ENCODE measurements around the gene FOXB1. TPM values are rescaled to one million over a fixed set of nuclear protein-coding genes. Genes with fewer than 3 reads are reported as not detected.

The FOXB1 gene
- total RNA-seq, 4 donors from 2014 or later, result not detected

- in situ Hi-C loops (cut with MboI; ENCODE audit: low pct_ligation_motif_present in 1 of 4, low pct_unique_long_range_greater_than_20kb in 1 of 4, low sequenced_read_pairs in 3 of 4) (no loop called here), intact Hi-C loops (cut with DNase I; ENCODE audit: low total_unique reads) (no loop called here)
- Histone ChIP-seq H3K4me1 (peaks cover 3 to 9% (median 7%) of the 10 kb centered on the region in 4 donors), H3K27ac (no peak overlapping the region), H3K36me3 (no peaks in the 10 kb centered on the region), H3K27me3 (peaks cover 98% of the 10 kb centered on the region), H3K9me3 (no peaks in the 10 kb centered on the region), H3K4me3 (no peak overlapping the region)
- DNase-seq, result no peak
- no peak for TF ChIP-seq EP300 (IDR thresholded peaks at IDR 0.05; ENCODE audit: low read depth)
- TF ChIP-seq CTCF (IDR thresholded peaks at IDR 0.05), result no peak
- TF ChIP-seq POLR2AphosphoS5 (IDR thresholded peaks at IDR 0.05), result no peak
- TF ChIP-seq POLR2A (IDR thresholded peaks at IDR 0.05), result no peak
- 6% methylated on average over 19 of the region's 20 CpGs; no CpG with 5 or more reads in 1 of the 2 donors for WGBS, 2 donors (ENCODE audit: low coverage in 1 of 2)
These were observed 10.1 kb upstream of the FOXB1 start for GRCh38 chr15:59993950-59994401.

DNA sequence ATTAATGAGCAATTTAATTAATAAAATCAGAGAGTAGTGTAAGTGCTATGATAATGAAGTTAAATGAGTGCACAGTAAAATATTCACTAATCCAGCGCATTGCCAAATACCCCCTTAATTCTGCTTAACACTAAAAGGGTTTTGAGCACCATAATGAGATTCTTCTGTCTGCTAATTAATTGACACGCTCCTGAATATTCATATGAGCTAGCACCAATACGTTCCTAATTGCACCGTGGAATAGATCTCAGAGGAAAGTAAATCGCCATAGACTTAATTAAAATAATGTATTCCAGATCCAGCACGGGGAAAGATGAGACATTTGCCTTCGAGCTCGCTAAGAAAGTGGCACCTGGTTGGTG is 9.6 kb upstream of the FOXB1 start:
- no peaks in the 10 kb centered on the region for H3K36me3 ChIP-seq
- intact Hi-C loops (cut with DNase I; ENCODE audit: low total_unique reads), result no loop called here
- H3K4me3 ChIP-seq, result no peak overlapping the region
- no peaks in the 10 kb centered on the region for H3K9me3 ChIP-seq
- WGBS, 2 donors (ENCODE audit: low coverage in 1 of 2), result 4 to 7% methylated on average over 4 to 8 of the region's 8 CpGs
- peaks cover 99% of the 10 kb centered on the region for H3K27me3 ChIP-seq
- TF ChIP-seq CTCF (IDR thresholded peaks at IDR 0.05), result no peak
- TF ChIP-seq POLR2AphosphoS5 (IDR thresholded peaks at IDR 0.05), result no peak
- no peak for TF ChIP-seq EP300 (IDR thresholded peaks at IDR 0.05; ENCODE audit: low read depth)
- no peak for TF ChIP-seq POLR2A (IDR thresholded peaks at IDR 0.05)
- in situ Hi-C loops (cut with MboI; ENCODE audit: low pct_ligation_motif_present in 1 of 4, low pct_unique_long_range_greater_than_20kb in 1 of 4, low sequenced_read_pairs in 3 of 4), result no loop called here
- DNase-seq, result no peak
- H3K4me1 ChIP-seq, result peaks cover 3 to 9% (median 7%) of the 10 kb centered on the region in 4 donors
- H3K27ac ChIP-seq, result no peak overlapping the region

- DNase-seq, result no peak
- intact Hi-C loops (cut with DNase I; ENCODE audit: low total_unique reads) (no loop called here), in situ Hi-C loops (cut with MboI; ENCODE audit: low pct_ligation_motif_present in 1 of 4, low pct_unique_long_range_greater_than_20kb in 1 of 4, low sequenced_read_pairs in 3 of 4) (no loop called here)
- H3K36me3 ChIP-seq, result no peaks in the 10 kb centered on the region
- H3K27me3 ChIP-seq, result peaks cover 99% of the 10 kb centered on the region
- TF ChIP-seq POLR2AphosphoS5 (IDR thresholded peaks at IDR 0.05) (no peak), CTCF (IDR thresholded peaks at IDR 0.05) (no peak)
- 9% methylated on average over 41 of the region's 41 CpGs; no CpG with 5 or more reads in 1 of the 2 donors for WGBS, 2 donors (ENCODE audit: low coverage in 1 of 2)
- H3K27ac ChIP-seq, result no peak overlapping the region
- peaks cover 3 to 9% (median 7%) of the 10 kb centered on the region in 4 donors for H3K4me1 ChIP-seq
- no peaks in the 10 kb centered on the region for H3K9me3 ChIP-seq
- no peak overlapping the region for H3K4me3 ChIP-seq
These were observed 9.1 kb upstream of the FOXB1 start for GRCh38 chr15:59994888-59995557.

- no peak for DNase-seq
- intact Hi-C loops (cut with DNase I; ENCODE audit: low total_unique reads) (no loop called here), in situ Hi-C loops (cut with MboI; ENCODE audit: low pct_ligation_motif_present in 1 of 4, low pct_unique_long_range_greater_than_20kb in 1 of 4, low sequenced_read_pairs in 3 of 4) (no loop called here)
- Histone ChIP-seq H3K27ac (no peak overlapping the region), H3K27me3 (peaks cover 99% of the 10 kb centered on the region), H3K4me3 (no peak overlapping the region), H3K4me1 (peaks cover 3 to 9% (median 7%) of the 10 kb centered on the region in 4 donors), H3K36me3 (no peaks in the 10 kb centered on the region), H3K9me3 (no peaks in the 10 kb centered on the region)
- no peak for TF ChIP-seq POLR2AphosphoS5 (IDR thresholded peaks at IDR 0.05)
- TF ChIP-seq CTCF (IDR thresholded peaks at IDR 0.05), result no peak
- TF ChIP-seq EP300 (IDR thresholded peaks at IDR 0.05; ENCODE audit: low read depth), result no peak
- TF ChIP-seq POLR2A (IDR thresholded peaks at IDR 0.05), result no peak
- WGBS, 2 donors (ENCODE audit: low coverage in 1 of 2), result 20 to 29% methylated on average over 22 to 24 of the region's 24 CpGs
These were observed 8.4 kb upstream of the FOXB1 start for GRCh38 chr15:59995568-59996297.

Data from transverse colon (tissue), 4 donors.